ENCODE data around the gene EHD1. TPM values are rescaled to one million over a fixed set of nuclear protein-coding genes. Genes with fewer than 3 reads are reported as not detected.

Gene EHD1
- total RNA-seq, 6 experiments from 2014 or later: 189 to 227 (median 197) TPM

DNA sequence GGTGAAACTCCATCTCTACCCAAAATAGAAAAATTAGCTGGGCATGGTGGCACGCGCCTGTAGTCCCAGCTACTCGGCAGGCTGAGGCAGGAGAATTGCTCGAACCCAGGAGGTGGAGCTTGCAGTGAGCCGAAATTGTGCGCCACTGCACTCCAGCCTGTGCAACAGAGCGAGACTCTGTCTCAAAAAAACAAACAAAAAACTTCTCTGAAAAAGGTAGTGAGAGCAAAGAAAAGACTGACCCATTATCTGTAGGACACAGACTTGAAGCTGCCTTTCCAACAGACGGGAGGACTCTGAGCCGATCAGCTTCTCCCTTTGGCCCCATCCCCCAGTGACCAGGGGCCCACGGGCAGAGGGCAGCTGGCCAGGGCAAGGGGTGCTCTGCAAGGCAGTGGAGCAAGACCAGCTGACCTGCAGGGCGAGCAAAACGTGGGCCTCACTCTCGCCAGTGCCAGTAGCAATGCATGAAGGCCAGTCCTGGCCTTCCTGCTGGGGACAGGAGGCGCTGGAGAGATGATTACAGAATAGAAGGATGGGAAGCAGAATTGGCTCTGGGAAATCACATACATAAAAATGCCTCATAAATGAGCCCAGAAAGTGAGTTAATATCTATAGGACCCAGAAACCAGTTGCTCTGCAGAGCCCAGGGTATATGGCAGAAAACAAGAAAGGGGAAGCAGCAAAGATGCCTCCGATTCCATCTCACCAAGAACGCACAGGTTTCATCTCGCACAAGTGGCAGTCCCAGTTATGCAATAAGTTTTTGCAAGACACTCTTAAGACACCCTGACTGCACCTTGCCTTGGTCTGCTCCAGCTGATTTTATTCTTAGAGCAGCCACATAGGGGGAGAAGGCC is 2.8 kb downstream of the EHD1 start:
- no peak for DNase-seq

DNA sequence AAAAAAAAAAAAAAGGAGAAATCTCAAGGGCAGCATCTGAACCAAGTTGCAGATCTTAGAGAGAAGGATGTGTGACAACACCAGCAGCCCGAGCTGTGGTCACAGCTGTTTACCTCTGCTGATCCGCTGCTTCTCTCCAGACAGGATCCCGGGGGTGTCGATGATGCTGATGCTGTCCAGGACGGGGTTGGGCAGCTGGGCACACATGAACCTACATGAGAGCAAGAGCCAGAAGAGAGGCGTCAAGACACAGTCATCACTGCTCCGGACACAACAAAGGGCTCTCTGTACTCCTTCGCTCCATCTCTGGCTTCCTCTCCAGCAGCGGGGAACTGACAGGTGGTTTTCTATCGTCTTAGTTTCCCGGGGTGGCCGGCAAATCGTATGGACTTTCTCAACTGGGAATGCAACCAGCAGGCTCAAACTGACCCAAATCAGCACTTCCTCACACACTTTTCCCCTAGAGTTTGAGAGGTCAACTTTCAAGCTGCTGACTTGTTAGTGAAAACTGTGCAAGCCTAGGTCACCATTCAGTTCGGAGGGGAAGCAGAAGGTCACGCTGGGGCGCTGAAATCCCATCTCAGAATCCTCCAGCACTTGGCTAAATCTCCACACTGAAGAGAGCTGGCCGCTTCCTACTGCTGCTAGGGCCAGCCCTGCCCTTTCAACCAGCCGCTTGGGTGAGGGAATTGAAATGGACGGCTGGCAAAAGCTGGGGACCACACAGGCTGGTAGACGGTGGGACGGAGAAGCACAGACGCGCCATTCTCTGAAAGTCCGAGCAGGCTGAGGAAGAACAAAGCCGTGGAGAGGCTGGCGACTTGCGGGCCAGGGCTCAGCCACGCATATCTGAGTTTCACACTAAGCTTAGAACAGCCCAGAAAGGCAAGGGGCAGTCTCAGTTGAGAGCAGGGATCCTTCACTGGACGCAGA is 3.8 kb downstream of the EHD1 start:
- H3K9me3 Mint-ChIP-seq: no peaks in the 10 kb centered on the region
- H3K27me3 Mint-ChIP-seq (ENCODE audit: insufficient read depth): peaks cover 14% of the 10 kb centered on the region
- H3K4me1 Mint-ChIP-seq (ENCODE audit: low read depth): peaks cover 73% of the 10 kb centered on the region
- H3K27ac Mint-ChIP-seq: no peak overlapping the region; the same call in 1 of the 2 replicates
- no peak for DNase-seq
- H3K4me3 Mint-ChIP-seq: peak overlapping the region; percentile 99
- TF ChIP-seq, protein P1, sequence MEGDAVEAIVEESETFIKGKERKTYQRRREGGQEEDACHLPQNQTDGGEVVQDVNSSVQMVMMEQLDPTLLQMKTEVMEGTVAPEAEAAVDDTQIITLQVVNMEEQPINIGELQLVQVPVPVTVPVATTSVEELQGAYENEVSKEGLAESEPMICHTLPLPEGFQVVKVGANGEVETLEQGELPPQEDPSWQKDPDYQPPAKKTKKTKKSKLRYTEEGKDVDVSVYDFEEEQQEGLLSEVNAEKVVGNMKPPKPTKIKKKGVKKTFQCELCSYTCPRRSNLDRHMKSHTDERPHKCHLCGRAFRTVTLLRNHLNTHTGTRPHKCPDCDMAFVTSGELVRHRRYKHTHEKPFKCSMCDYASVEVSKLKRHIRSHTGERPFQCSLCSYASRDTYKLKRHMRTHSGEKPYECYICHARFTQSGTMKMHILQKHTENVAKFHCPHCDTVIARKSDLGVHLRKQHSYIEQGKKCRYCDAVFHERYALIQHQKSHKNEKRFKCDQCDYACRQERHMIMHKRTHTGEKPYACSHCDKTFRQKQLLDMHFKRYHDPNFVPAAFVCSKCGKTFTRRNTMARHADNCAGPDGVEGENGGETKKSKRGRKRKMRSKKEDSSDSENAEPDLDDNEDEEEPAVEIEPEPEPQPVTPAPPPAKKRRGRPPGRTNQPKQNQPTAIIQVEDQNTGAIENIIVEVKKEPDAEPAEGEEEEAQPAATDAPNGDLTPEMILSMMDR (IDR thresholded peaks at IDR 0.05): no peak
- H3K36me3 Mint-ChIP-seq (ENCODE audit: low read depth): peaks cover 53% of the 10 kb centered on the region

More for the DNA sequence above, 2.8 kb downstream of the EHD1 start:
- H3K27me3 Mint-ChIP-seq (ENCODE audit: insufficient read depth): peaks cover 14% of the 10 kb centered on the region
- peaks cover 73% of the 10 kb centered on the region for H3K4me1 Mint-ChIP-seq (ENCODE audit: low read depth)
- peak overlapping the region; percentile 91 for H3K27ac Mint-ChIP-seq
- peaks cover 53% of the 10 kb centered on the region for H3K36me3 Mint-ChIP-seq (ENCODE audit: low read depth)
- TF ChIP-seq, protein P1 (IDR thresholded peaks at IDR 0.05): no peak
- peak overlapping the region; percentile 99 for H3K4me3 Mint-ChIP-seq
- H3K9me3 Mint-ChIP-seq: no peaks in the 10 kb centered on the region

- Mint-ChIP-seq H3K27ac (no peak overlapping the region), H3K27me3 (ENCODE audit: insufficient read depth) (peaks cover 10% of the 10 kb centered on the region), H3K4me1 (ENCODE audit: low read depth) (peaks cover 81% of the 10 kb centered on the region), H3K4me3 (no peak overlapping the region), H3K36me3 (ENCODE audit: low read depth) (peaks cover 62% of the 10 kb centered on the region), H3K9me3 (no peaks in the 10 kb centered on the region)
- TF ChIP-seq, protein P1 (IDR thresholded peaks at IDR 0.05): no peak
- DNase-seq: no peak
Observed at GRCh38 chr11:64872790-64873488, 5.5 kb downstream of the EHD1 start.

GRCh38 chr11:64871492-64871891 is 6.9 kb downstream of the EHD1 start:
- Mint-ChIP-seq H3K27ac (peak overlapping the region; percentile 91), H3K9me3 (no peaks in the 10 kb centered on the region), H3K36me3 (ENCODE audit: low read depth) (peaks cover 54% of the 10 kb centered on the region), H3K4me1 (ENCODE audit: low read depth) (peaks cover 81% of the 10 kb centered on the region), H3K4me3 (peak overlapping the region; percentile 70), H3K27me3 (ENCODE audit: insufficient read depth) (no peaks in the 10 kb centered on the region; the same call in 1 of the 2 replicates)
- no peak for DNase-seq
- TF ChIP-seq, protein P1 (IDR thresholded peaks at IDR 0.05): no peak

DNA sequence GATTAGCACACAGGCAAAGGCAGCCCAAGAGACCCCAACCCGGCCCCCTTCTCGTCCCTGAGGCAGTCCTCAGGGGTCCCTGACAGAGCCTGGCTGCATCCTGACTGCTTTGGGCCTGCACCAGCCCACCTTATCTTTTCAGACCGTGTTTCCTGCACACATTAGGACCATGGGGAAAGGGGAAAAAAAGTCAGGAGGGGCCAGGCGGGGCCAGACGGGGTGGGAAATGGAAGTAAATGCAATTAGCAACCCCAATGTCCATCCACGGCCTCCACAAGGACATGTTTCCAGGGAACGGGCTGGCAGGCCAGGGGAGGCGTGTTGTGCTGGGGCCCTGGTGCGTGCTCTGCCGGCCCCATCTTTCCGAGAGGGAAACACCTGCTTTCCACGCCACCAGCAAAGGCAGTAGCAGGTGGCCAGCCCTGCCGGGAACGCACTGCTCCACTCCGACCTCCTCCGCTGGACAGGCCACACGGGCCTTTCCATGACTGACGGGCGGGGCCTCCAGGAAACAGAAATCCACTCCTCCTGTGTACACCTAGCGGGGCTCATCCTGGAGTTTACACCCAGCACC is 7.4 kb downstream of the EHD1 start:
- no peaks in the 10 kb centered on the region; the same call in 1 of the 2 replicates for H3K27me3 Mint-ChIP-seq (ENCODE audit: insufficient read depth)
- H3K36me3 Mint-ChIP-seq (ENCODE audit: low read depth): peaks cover 54% of the 10 kb centered on the region
- peak overlapping the region; percentile 91 for H3K27ac Mint-ChIP-seq
- peaks cover 2% of the 10 kb centered on the region; the same call in 1 of the 2 replicates for H3K9me3 Mint-ChIP-seq
- peak overlapping the region; percentile 79 for H3K4me3 Mint-ChIP-seq
- no peak for DNase-seq
- TF ChIP-seq, protein P1 (IDR thresholded peaks at IDR 0.05): no peak
- peaks cover 81% of the 10 kb centered on the region for H3K4me1 Mint-ChIP-seq (ENCODE audit: low read depth)
